Measurements from ENCODE around the gene MTA1.

- no peak for TF ChIP-seq SIN3A (IDR thresholded peaks at IDR 0.05; ENCODE audit: borderline replicate concordance, insufficient read depth, low read length)
- TF ChIP-seq TAF1 (IDR thresholded peaks at IDR 0.05; ENCODE audit: borderline replicate concordance, insufficient read depth, low read length) = no peak
- no peak for TF ChIP-seq REST (IDR thresholded peaks at IDR 0.05; ENCODE audit: insufficient read depth in 1 of 2, low read depth in 2 of 2, low read length in 2 of 2)
- TF ChIP-seq POLR2AphosphoS5 (IDR thresholded peaks at IDR 0.05; ENCODE audit: low read depth, low read length) = no peak
Measured at GRCh38 chr14:105495990-105496830, 76.6 kb downstream of the MTA1 start.

Measured in PFSK-1 (cell line).